ENCODE data around the gene ID1. TPM values are rescaled to one million over a fixed set of nuclear protein-coding genes. Genes with fewer than 3 reads are reported as not detected.
"Not testable (repeated sequence)": the region's sequence is repeated elsewhere in the genome, so short reads cannot be mapped to it uniquely, and the experiment has no call there.

Gene ID1
- total and polyA plus RNA-seq, 9 donors, result 26.0 to 353 (median 64.2) TPM

DNA sequence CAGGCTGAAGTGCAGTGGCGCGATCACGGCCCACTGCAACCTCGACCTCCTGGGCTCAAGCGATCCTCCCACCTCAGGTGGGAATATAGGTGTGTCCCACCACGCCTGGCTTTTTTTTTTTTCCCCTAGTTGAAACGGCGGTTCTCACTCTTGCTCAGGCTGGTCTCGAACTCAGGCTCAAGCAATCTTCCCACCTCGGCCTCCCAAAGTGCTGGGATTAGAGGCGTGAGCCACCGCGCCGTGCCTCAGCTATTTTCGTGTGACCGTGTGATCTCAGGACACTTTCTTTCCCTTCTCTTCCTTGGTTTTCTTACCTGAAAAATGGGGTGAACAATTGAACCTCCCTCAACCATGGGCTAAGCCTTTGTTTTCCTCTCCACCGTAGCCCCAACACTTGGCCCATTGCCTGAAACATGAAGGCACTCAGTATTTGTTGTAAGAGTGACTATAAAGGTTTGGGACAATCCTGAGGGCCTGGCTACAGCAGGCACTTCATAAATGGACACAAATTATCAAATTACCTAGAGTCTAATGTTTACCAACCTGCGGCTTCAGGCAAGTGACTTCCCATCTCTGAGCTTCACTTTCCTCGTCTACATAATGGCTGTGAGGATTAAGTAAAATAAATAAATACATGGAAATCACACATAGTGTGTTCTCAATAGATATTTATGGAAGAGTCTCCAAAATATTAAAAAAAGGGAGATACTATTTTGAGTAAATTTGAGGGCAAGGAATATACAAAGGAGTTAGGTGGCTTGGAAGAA lies 31.4 kb upstream of the ID1 start:
- TF ChIP-seq EP300 (IDR thresholded peaks at IDR 0.05), result no peak
- TF ChIP-seq, protein P1, sequence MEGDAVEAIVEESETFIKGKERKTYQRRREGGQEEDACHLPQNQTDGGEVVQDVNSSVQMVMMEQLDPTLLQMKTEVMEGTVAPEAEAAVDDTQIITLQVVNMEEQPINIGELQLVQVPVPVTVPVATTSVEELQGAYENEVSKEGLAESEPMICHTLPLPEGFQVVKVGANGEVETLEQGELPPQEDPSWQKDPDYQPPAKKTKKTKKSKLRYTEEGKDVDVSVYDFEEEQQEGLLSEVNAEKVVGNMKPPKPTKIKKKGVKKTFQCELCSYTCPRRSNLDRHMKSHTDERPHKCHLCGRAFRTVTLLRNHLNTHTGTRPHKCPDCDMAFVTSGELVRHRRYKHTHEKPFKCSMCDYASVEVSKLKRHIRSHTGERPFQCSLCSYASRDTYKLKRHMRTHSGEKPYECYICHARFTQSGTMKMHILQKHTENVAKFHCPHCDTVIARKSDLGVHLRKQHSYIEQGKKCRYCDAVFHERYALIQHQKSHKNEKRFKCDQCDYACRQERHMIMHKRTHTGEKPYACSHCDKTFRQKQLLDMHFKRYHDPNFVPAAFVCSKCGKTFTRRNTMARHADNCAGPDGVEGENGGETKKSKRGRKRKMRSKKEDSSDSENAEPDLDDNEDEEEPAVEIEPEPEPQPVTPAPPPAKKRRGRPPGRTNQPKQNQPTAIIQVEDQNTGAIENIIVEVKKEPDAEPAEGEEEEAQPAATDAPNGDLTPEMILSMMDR (IDR thresholded peaks at IDR 0.05), result no peak
- no peak for TF ChIP-seq POLR2A (IDR thresholded peaks at IDR 0.05)
- peaks cover 3% of the 10 kb centered on the region for H3K4me1 ChIP-seq (ENCODE audit: insufficient read depth)

DNA sequence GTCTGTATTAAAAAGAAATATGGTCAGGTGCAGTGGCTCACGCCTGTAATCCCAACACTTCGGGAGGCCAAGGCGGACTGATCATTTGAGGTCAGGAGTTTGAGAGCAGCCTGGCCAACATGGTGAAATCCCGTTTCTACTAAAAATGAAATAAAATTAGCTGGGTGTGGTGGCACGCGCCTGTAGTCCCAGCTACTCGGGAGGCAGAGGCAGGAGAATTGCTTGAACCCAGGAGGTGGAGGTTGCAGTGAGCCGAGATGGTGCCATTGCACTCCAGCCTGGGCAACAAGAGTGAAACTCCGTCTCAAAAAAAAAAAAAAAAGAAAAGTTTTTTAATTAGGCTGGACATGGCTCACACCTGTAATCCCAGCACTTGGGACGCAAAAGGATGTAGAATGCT lies 30.1 kb upstream of the ID1 start:
- 92 to 95% (median 93%) methylated on average over 10 of the region's 10 CpGs for WGBS, 3 donors
- H3K4me1 ChIP-seq (ENCODE audit: insufficient read depth); H3K36me3 ChIP-seq; H3K9me3 ChIP-seq; H3K27me3 ChIP-seq; H3K4me3 ChIP-seq; H3K27ac ChIP-seq; DNase-seq: not testable (repeated sequence)
- intact Hi-C loops (cut with DNase I), result loop anchor here in 1 of 4 donors (5.0 kb wide), 1 partner anchor 32 kb away; the partner anchor contains the start of gene ID1

More for the DNA sequence above, 31.4 kb upstream of the ID1 start:
- H3K27me3 ChIP-seq, result no peaks in the 10 kb centered on the region
- peak overlapping the region; percentile 48 for H3K4me3 ChIP-seq
- 23 to 36% (median 29%) methylated on average over 19 of the region's 19 CpGs for WGBS, 3 donors
- H3K9me3 ChIP-seq, result no peaks in the 10 kb centered on the region
- peak in 1 of 5 donors; percentile 45 for DNase-seq
- no peaks in the 10 kb centered on the region for H3K36me3 ChIP-seq
- peak overlapping the region; percentile 84 to 94 for H3K27ac ChIP-seq
- intact Hi-C loops (cut with DNase I), result loop anchor here in 2 of 4 donors (2.0 to 5.0 kb wide), 2 partner anchors 31 to 34 kb away; partner anchors contain the start of gene ID1 (in 2 of the 2)

- 95% methylated on average over 2 of the region's 2 CpGs for whole genome bisulfite sequencing, 3 donors
- intact Hi-C loops (cut with DNase I), result no loop called here
- no peaks in the 10 kb centered on the region for H3K27me3 ChIP-seq
- no peaks in the 10 kb centered on the region for H3K9me3 ChIP-seq
- H3K27ac ChIP-seq, result no peak overlapping the region
- H3K4me1 ChIP-seq (ENCODE audit: insufficient read depth), result peaks cover 1% of the 10 kb centered on the region
- no peak overlapping the region for H3K4me3 ChIP-seq
- no peak for TF ChIP-seq EP300 (IDR thresholded peaks at IDR 0.05)
- DNase-seq, result no peak
- H3K36me3 ChIP-seq, result no peaks in the 10 kb centered on the region
These were observed 28.3 kb upstream of the ID1 start for GRCh38 chr20:31576751-31577150.

- Histone ChIP-seq H3K36me3 (no peaks in the 10 kb centered on the region), H3K27ac (no peak overlapping the region), H3K9me3 (no peaks in the 10 kb centered on the region), H3K4me3 (no peak overlapping the region), H3K27me3 (no peaks in the 10 kb centered on the region), H3K4me1 (ENCODE audit: insufficient read depth) (peaks cover under 1% of the 10 kb centered on the region)
- no peak for DNase-seq
- intact Hi-C loops (cut with DNase I), result no loop called here
- WGBS, 3 donors, result 81 to 95% (median 91%) methylated on average over 9 of the region's 9 CpGs
- TF ChIP-seq POLR2A (IDR thresholded peaks at IDR 0.05), result no peak
- TF ChIP-seq EP300 (IDR thresholded peaks at IDR 0.05), result no peak
- TF ChIP-seq, protein P1 (IDR thresholded peaks at IDR 0.05), result no peak
These were observed 27.9 kb upstream of the ID1 start for GRCh38 chr20:31577194-31577593.

GRCh38 chr20:31578448-31579138 lies 26.5 kb upstream of the ID1 start:
- no peak overlapping the region for H3K27ac ChIP-seq
- intact Hi-C loops (cut with DNase I), result no loop called here
- H3K4me1 ChIP-seq (ENCODE audit: insufficient read depth), result no peaks in the 10 kb centered on the region
- no peak overlapping the region for H3K4me3 ChIP-seq
- TF ChIP-seq EP300 (IDR thresholded peaks at IDR 0.05) (no peak), POLR2A (IDR thresholded peaks at IDR 0.05) (no peak)
- TF ChIP-seq, protein P1 (IDR thresholded peaks at IDR 0.05), result no peak
- no peaks in the 10 kb centered on the region for H3K9me3 ChIP-seq
- H3K27me3 ChIP-seq, result no peaks in the 10 kb centered on the region
- DNase-seq, result no peak
- WGBS, 3 donors, result 91 to 94% (median 93%) methylated on average over 26 to 43 of the region's 43 CpGs
- no peaks in the 10 kb centered on the region for H3K36me3 ChIP-seq
